Measurements from ENCODE around the gene GARIN5A.

DNA sequence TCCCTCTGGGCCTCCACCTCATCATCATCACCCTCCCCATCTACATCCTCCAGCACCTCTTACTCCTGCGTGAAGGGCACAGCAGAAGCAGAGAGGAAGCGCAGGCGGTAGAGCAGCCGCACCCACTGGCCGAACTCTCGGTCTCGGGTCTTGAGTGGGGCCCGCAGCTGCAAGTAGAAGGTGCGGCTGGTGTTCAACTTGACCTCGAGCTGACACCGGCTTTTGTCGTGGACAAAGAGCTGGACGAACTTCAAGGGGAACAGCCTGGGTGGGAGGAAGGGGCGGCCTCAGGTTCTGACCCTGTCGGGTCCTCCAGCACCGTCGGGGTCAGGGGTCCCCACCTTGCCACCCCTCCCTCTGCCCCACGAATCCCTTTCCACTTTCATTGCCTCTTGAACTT is 9.1 kb downstream of the GARIN5A start:
- TF ChIP-seq, protein P1, sequence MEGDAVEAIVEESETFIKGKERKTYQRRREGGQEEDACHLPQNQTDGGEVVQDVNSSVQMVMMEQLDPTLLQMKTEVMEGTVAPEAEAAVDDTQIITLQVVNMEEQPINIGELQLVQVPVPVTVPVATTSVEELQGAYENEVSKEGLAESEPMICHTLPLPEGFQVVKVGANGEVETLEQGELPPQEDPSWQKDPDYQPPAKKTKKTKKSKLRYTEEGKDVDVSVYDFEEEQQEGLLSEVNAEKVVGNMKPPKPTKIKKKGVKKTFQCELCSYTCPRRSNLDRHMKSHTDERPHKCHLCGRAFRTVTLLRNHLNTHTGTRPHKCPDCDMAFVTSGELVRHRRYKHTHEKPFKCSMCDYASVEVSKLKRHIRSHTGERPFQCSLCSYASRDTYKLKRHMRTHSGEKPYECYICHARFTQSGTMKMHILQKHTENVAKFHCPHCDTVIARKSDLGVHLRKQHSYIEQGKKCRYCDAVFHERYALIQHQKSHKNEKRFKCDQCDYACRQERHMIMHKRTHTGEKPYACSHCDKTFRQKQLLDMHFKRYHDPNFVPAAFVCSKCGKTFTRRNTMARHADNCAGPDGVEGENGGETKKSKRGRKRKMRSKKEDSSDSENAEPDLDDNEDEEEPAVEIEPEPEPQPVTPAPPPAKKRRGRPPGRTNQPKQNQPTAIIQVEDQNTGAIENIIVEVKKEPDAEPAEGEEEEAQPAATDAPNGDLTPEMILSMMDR (IDR thresholded peaks at IDR 0.05), result no peak
- TF ChIP-seq POLR2AphosphoS5 (IDR thresholded peaks at IDR 0.05) (no peak), EP300 (IDR thresholded peaks at IDR 0.05) (no peak), POLR2A (IDR thresholded peaks at IDR 0.05) (no peak)

Data from sigmoid colon (tissue), 4 donors.